Suprapubic skin (tissue), 3 donors: ENCODE measurements around the gene FSTL1.

Experiments
- CTCF ChIP-seq, 2 donors: fragments of 200-600 bp in 1 of 2; fragments of 450-650 bp in 1 of 2; sonication (generic) in 1 of 2; IDR thresholded peaks; one replicate each; pipeline ENCODE4 v1.5.1; 2016 to 2019; ENCODE audit warnings: antibody characterized with exemption in 2 of 2, mild to moderate bottlenecking in 1 of 2, moderate library complexity in 1 of 2
- POLR2AphosphoS5 ChIP-seq, 3 donors: sonication (generic); formaldehyde crosslinking; IDR thresholded peaks; one replicate each; pipeline ENCODE4 v1.6.1; 2017; ENCODE audit warnings: antibody characterized with exemption in 3 of 3

GRCh38 chr3:120497336-120497735, 46.5 kb upstream of the FSTL1 start:
- no peak for TF ChIP-seq CTCF (IDR thresholded peaks at IDR 0.05)
- no peak for TF ChIP-seq POLR2AphosphoS5 (IDR thresholded peaks at IDR 0.05)
